SK-N-SH treated with all-trans-retinoic acid at 6 μM for 48 hours (cell line): ENCODE results near the gene LRRC63.

Experiments
- ATAC-seq: fragments of 200-7000 bp; cut with Tn5 transposase; 3 replicates; pipeline ENCODE4 v1.9.1; 2020; ENCODE audit warnings: mild to moderate bottlenecking, moderate library complexity
- ARNTL ChIP-seq: fragments of 450-650 bp; formaldehyde crosslinking; IDR thresholded peaks from 2 replicates; pipeline ENCODE4 v1.5.0; 2020; ENCODE audit warnings: low read depth, mild to moderate bottlenecking, moderate library complexity, borderline replicate concordance
- BACH2 ChIP-seq: fragments of 250-450 bp; sonication (Bioruptor Pico); IDR thresholded peaks from 2 replicates; pipeline ENCODE4 v1.9.0; 2021; ENCODE audit warnings: mild to moderate bottlenecking, borderline replicate concordance
- CREB5 ChIP-seq: fragments of 250-450 bp; sonication (Bioruptor Pico); IDR thresholded peaks from 2 replicates; pipeline ENCODE4 v1.5.1; 2020; ENCODE audit warnings: low read depth, mild to moderate bottlenecking, moderate library complexity
- CSDC2 ChIP-seq: fragments of 250-450 bp; sonication (Bioruptor Pico); IDR thresholded peaks from 2 replicates; pipeline ENCODE4 v1.5.0; 2020; ENCODE audit warnings: mild to moderate bottlenecking, moderate library complexity
- CSRNP3 ChIP-seq: fragments of 250-450 bp; sonication (Bioruptor Pico); IDR thresholded peaks from 2 replicates; pipeline ENCODE4 v1.5.1; 2021; ENCODE audit warnings: mild to moderate bottlenecking, moderate library complexity
- ESRRG ChIP-seq: fragments of 250-450 bp; sonication (Bioruptor Pico); IDR thresholded peaks from 2 replicates; pipeline ENCODE4 v1.6.1; 2021; ENCODE audit warnings: mild to moderate bottlenecking
- GLIS3 ChIP-seq: fragments of 250-450 bp; sonication (Bioruptor Pico); IDR thresholded peaks from 2 replicates; pipeline ENCODE4 v1.5.0; 2020; ENCODE audit warnings: mild to moderate bottlenecking, moderate library complexity
- OSR1 ChIP-seq: fragments of 250-450 bp; sonication (Bioruptor Pico); IDR thresholded peaks from 2 replicates; pipeline ENCODE4 v1.8.0; 2022; ENCODE audit warnings: moderate library complexity, mild to moderate bottlenecking, inconsistent platforms
- PATZ1 ChIP-seq: fragments of 250-450 bp; sonication (Bioruptor Pico); IDR thresholded peaks from 2 replicates; pipeline ENCODE4 v1.8.0; 2020; ENCODE audit warnings: mild to moderate bottlenecking, moderate library complexity, borderline replicate concordance
- POU6F1 ChIP-seq: fragments of 250-450 bp; sonication (Bioruptor Pico); IDR thresholded peaks from 2 replicates; pipeline ENCODE4 v1.8.0; 2021; ENCODE audit warnings: low read depth, mild to moderate bottlenecking, moderate library complexity, borderline replicate concordance
- RARB ChIP-seq: fragments of 250-450 bp; sonication (Bioruptor Pico); IDR thresholded peaks from 2 replicates; pipeline ENCODE4 v1.8.0; 2021; ENCODE audit warnings: mild to moderate bottlenecking, moderate library complexity
- SNAI2 ChIP-seq: fragments of 250-450 bp; sonication (Bioruptor Pico); IDR thresholded peaks from 2 replicates; pipeline ENCODE4 v1.5.0; 2020; ENCODE audit warnings: mild to moderate bottlenecking, moderate library complexity
- TCF4 ChIP-seq: fragments of 250-450 bp; sonication (Bioruptor Pico); IDR thresholded peaks from 2 replicates; pipeline ENCODE4 v1.8.0; 2021; ENCODE audit warnings: mild to moderate bottlenecking, moderate library complexity, borderline replicate concordance
- TOX ChIP-seq: fragments of 250-450 bp; sonication (Bioruptor Pico); IDR thresholded peaks from 2 replicates; pipeline ENCODE4 v1.8.0; 2021; ENCODE audit warnings: mild to moderate bottlenecking, moderate library complexity, borderline replicate concordance
- TSHZ2 ChIP-seq: fragments of 250-450 bp; sonication (Bioruptor Pico); IDR thresholded peaks from 2 replicates; pipeline ENCODE4 v1.5.0; 2020; ENCODE audit warnings: mild to moderate bottlenecking, moderate library complexity
- ZC3H10 ChIP-seq: fragments of 250-450 bp; sonication (Bioruptor Pico); IDR thresholded peaks from 2 replicates; pipeline ENCODE4 v1.5.1; 2021; ENCODE audit warnings: mild to moderate bottlenecking, moderate library complexity
- ZFP3 ChIP-seq: fragments of 250-450 bp; sonication (Bioruptor Pico); IDR thresholded peaks from 2 replicates; pipeline ENCODE4 v1.5.0; 2020; ENCODE audit warnings: mild to moderate bottlenecking, moderate library complexity
- ZFP30 ChIP-seq: fragments of 450-650 bp; formaldehyde crosslinking; IDR thresholded peaks from 2 replicates; pipeline ENCODE4 v1.5.0; 2022; ENCODE audit warnings: mild to moderate bottlenecking, moderate library complexity
- ZNF565 ChIP-seq: fragments of 450-650 bp; formaldehyde crosslinking; conservative IDR thresholded peaks from 2 replicates; pipeline ENCODE4 v1.5.0; 2020; ENCODE audit warnings: low read depth, mild to moderate bottlenecking, moderate library complexity
- ZNF70 ChIP-seq: fragments of 450-650 bp; formaldehyde crosslinking; IDR thresholded peaks from 2 replicates; pipeline ENCODE4 v1.5.0; 2020; ENCODE audit warnings: mild to moderate bottlenecking, moderate library complexity
- ZNF8 ChIP-seq: fragments of 450-650 bp; formaldehyde crosslinking; IDR thresholded peaks from 2 replicates; pipeline ENCODE4 v1.5.0; 2020; ENCODE audit warnings: mild to moderate bottlenecking, moderate library complexity

The LRRC63 gene

GRCh38 chr13:46171217-46171616, 40.5 kb upstream of the LRRC63 start:
- TF ChIP-seq ZNF70 (no peak), OSR1 (CRISPR knock-in tag) (no peak), POU6F1 (CRISPR knock-in tag) (no peak), ZNF565 (CRISPR knock-in tag) (no peak)
- ATAC-seq = no peak

GRCh38 chr13:46171739-46172138, 40.0 kb upstream of the LRRC63 start:
- ATAC-seq = no peak
- no peak for TF ChIP-seq SNAI2 (CRISPR knock-in tag)
- no peak for TF ChIP-seq CREB5
- TF ChIP-seq ZFP3 (CRISPR knock-in tag) = no peak
- no peak for TF ChIP-seq ESRRG (CRISPR knock-in tag)
- TF ChIP-seq ZNF8 (CRISPR knock-in tag) = no peak
- no peak for TF ChIP-seq ZC3H10
- no peak for TF ChIP-seq RARB
- no peak for TF ChIP-seq PATZ1
- TF ChIP-seq ZNF565 (CRISPR knock-in tag) = no peak
- TF ChIP-seq ZNF70 = no peak
- no peak for TF ChIP-seq GLIS3 (CRISPR knock-in tag)
- no peak for TF ChIP-seq ARNTL (CRISPR knock-in tag)

GRCh38 chr13:46172531-46172991, 39.2 kb upstream of the LRRC63 start:
- TF ChIP-seq CSDC2 (CRISPR knock-in tag) (no peak), GLIS3 (CRISPR knock-in tag) (no peak), ARNTL (CRISPR knock-in tag) (no peak), ZNF565 (CRISPR knock-in tag) (no peak), CSRNP3 (CRISPR knock-in tag) (no peak), SNAI2 (CRISPR knock-in tag) (no peak), TCF4 (CRISPR knock-in tag) (no peak), ZNF70 (no peak), RARB (no peak), PATZ1 (no peak), ZFP3 (CRISPR knock-in tag) (no peak), ESRRG (CRISPR knock-in tag) (no peak), ZNF8 (CRISPR knock-in tag) (no peak), TOX (CRISPR knock-in tag) (no peak), BACH2 (CRISPR knock-in tag) (no peak), CREB5 (no peak), ZC3H10 (no peak), TSHZ2 (CRISPR knock-in tag) (no peak), ZFP30 (CRISPR knock-in tag) (no peak), POU6F1 (CRISPR knock-in tag) (no peak)
- no peak for ATAC-seq
